ENCODE data around the gene MEPE. TPM values are rescaled to one million over a fixed set of nuclear protein-coding genes. Genes with fewer than 3 reads are reported as not detected.

MEPE gene
- total and polyA plus RNA-seq, 10 of the 15 experiments (the other 5 are each of a cell fraction or from before 2014, with no cell fraction given), result not detected

DNA sequence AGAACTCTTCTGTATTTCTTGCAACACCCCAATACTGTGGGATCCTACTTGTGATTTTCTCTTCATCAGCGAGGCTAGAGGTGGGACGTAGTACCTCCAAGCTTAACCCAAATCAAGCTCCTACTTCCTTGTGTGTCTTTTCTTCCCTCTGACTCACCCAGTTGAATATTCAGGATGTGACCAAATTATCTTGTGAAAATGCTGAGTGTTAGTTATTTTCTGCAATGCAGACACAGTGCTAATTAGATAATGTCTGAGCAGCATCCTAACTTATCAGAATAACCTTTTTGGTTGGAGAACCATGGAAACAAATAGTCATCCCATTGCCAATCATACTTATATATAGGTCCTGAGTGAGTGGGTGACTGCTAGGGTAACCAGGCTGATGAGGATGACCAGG, 2.4 kb downstream of the MEPE start (continued):
- no peak for TF ChIP-seq E2F4 (IDR thresholded peaks at IDR 0.05; ENCODE audit: low read depth, low read length)
- TF ChIP-seq CHD2 (IDR thresholded peaks at IDR 0.05; ENCODE audit: borderline replicate concordance, low read depth, low read length), result no peak
- TF ChIP-seq, protein P1, sequence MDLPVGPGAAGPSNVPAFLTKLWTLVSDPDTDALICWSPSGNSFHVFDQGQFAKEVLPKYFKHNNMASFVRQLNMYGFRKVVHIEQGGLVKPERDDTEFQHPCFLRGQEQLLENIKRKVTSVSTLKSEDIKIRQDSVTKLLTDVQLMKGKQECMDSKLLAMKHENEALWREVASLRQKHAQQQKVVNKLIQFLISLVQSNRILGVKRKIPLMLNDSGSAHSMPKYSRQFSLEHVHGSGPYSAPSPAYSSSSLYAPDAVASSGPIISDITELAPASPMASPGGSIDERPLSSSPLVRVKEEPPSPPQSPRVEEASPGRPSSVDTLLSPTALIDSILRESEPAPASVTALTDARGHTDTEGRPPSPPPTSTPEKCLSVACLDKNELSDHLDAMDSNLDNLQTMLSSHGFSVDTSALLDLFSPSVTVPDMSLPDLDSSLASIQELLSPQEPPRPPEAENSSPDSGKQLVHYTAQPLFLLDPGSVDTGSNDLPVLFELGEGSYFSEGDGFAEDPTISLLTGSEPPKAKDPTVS (IDR thresholded peaks at IDR 0.05; ENCODE audit: low read depth, low read length), result no peak
- TF ChIP-seq SIX5 (IDR thresholded peaks at IDR 0.05; ENCODE audit: low read depth, low read length, severe bottlenecking), result no peak
- no peak for TF ChIP-seq SP1 (IDR thresholded peaks at IDR 0.05; ENCODE audit: low read depth, low read length)
- no peak for TF ChIP-seq SMC3 (IDR thresholded peaks at IDR 0.05; ENCODE audit: borderline replicate concordance, low read length)

DNA sequence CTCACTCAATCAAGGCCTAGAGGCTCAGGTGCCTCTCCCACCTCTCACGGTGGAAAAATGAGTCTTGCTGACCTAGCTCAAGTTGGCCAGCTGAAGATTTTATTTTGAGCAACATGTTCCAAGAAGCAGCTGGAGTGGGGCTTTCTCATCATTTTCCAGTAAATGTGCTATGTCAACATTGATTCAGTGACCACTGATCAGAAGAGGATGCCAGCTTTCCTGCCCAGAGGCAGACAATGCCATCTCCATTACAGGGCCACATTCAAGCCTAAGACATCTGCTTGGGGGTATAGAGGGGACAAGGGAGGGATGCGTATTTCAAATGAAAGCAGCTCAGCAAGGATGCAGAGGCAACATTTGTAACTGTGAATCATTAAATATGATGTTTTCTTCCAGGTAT, 3.0 kb downstream of the MEPE start:
- CTCF ChIA-PET, result no interaction called here
- SMC1A ChIA-PET (ENCODE audit: uncharacterized antibody, unreplicated experiment), result no interaction called here
- TF ChIP-seq E2F4 (IDR thresholded peaks at IDR 0.05; ENCODE audit: low read depth, low read length) (no peak), ZBED1 (IDR thresholded peaks at IDR 0.05; ENCODE audit: borderline replicate concordance) (no peak), USF1 (IDR thresholded peaks at IDR 0.05; ENCODE audit: borderline replicate concordance, extremely low read length, insufficient read depth, low read depth, low read length) (no peak), IKZF2 (IDR thresholded peaks at IDR 0.05) (no peak), CREM (IDR thresholded peaks at IDR 0.05; ENCODE audit: low read depth) (no peak), RELB (IDR thresholded peaks at IDR 0.05; ENCODE audit: low read depth) (no peak), BRCA1 (IDR thresholded peaks at IDR 0.05; ENCODE audit: low read depth, low read length) (no peak)
- TF ChIP-seq, protein P2, sequence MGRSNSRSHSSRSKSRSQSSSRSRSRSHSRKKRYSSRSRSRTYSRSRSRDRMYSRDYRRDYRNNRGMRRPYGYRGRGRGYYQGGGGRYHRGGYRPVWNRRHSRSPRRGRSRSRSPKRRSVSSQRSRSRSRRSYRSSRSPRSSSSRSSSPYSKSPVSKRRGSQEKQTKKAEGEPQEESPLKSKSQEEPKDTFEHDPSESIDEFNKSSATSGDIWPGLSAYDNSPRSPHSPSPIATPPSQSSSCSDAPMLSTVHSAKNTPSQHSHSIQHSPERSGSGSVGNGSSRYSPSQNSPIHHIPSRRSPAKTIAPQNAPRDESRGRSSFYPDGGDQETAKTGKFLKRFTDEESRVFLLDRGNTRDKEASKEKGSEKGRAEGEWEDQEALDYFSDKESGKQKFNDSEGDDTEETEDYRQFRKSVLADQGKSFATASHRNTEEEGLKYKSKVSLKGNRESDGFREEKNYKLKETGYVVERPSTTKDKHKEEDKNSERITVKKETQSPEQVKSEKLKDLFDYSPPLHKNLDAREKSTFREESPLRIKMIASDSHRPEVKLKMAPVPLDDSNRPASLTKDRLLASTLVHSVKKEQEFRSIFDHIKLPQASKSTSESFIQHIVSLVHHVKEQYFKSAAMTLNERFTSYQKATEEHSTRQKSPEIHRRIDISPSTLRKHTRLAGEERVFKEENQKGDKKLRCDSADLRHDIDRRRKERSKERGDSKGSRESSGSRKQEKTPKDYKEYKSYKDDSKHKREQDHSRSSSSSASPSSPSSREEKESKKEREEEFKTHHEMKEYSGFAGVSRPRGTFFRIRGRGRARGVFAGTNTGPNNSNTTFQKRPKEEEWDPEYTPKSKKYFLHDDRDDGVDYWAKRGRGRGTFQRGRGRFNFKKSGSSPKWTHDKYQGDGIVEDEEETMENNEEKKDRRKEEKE (IDR thresholded peaks at IDR 0.05), result no peak

More for the DNA sequence above, 3.0 kb downstream of the MEPE start:
- H3K36me3 ChIP-seq (ENCODE audit: control insufficient read depth in 2 of 2, insufficient read depth in 2 of 2, low read length in 1 of 2), result no peaks in the 10 kb centered on the region
- no peaks in the 10 kb centered on the region for H3K4me1 ChIP-seq (ENCODE audit: control insufficient read depth, insufficient read depth, low read length)
- RAD21 ChIA-PET (ENCODE audit: unreplicated experiment), result no interaction called here
- FAIRE-seq, result no peak
- intact Hi-C loops (cut with micrococcal nuclease; ENCODE audit: unreplicated experiment) (loop anchor here (5.0 kb wide), 1 partner anchor 478 kb away; no protein-coding TSS in a partner anchor), in situ Hi-C loops (cut with MboI) (loop anchor here (5.0 to 25.0 kb wide), 2 partner anchors 153 to 673 kb away; no protein-coding TSS in a partner anchor)
- no peak overlapping the region for H3K4me2 ChIP-seq (ENCODE audit: control insufficient read depth, insufficient read depth)
- no peak for DNase-seq (ENCODE audit: low read depth, low spot score)
- 19% methylated on average over 2 of the region's 2 CpGs for WGBS (ENCODE audit: insufficient coverage, insufficient replicate concordance, low lambda C conversion rate, missing lambda C conversion rate)
- H3K27me3 ChIP-seq (replicated peaks in 1 of 2; ENCODE audit: control insufficient read depth in 2 of 2, insufficient read depth in 2 of 2, low read length in 1 of 2), result no peaks in the 10 kb centered on the region; a peak in 2 of 4 replicates
- H4K20me1 ChIP-seq (ENCODE audit: control insufficient read depth, insufficient read depth), result no peaks in the 10 kb centered on the region
- POLR2A ChIA-PET, result no interaction called here
- no TSS peak for BruUV-seq (replicated peaks)
- no peak overlapping the region for H3K27ac ChIP-seq (ENCODE audit: control insufficient read depth, insufficient read depth)
- H3K79me2 ChIP-seq (ENCODE audit: control insufficient read depth, insufficient read depth, low read length), result no peaks in the 10 kb centered on the region
- ATAC-seq, result no peak
- H3K9ac ChIP-seq (ENCODE audit: control insufficient read depth, insufficient read depth, low read length), result no peak overlapping the region
- H3K9me3 ChIP-seq (replicated peaks; ENCODE audit: control insufficient read depth, insufficient read depth, low read length), result no peaks in the 10 kb centered on the region
- H3K4me3 ChIP-seq, result no peak overlapping the region
- no peak overlapping the region for H2AFZ ChIP-seq (ENCODE audit: control insufficient read depth, low read depth, low read length)
